MCF 10A (cell line): ENCODE data around the gene JAKMIP2. TPM values are rescaled to one million over a fixed set of nuclear protein-coding genes. Genes with fewer than 3 reads are reported as not detected.
A peak's percentile ranks its signal among the peaks of the same experiment; 100 is the strongest.

Source experiments
- BruUV-seq: library from RNA; stranded (reverse); fragments of 400-500 nt; replicated peaks from 2 replicates; lab custom pipeline; 2021; lab: Mats Ljungman, UMichigan
- CTCF ChIA-PET: fragments of 300-600 bp; sonication (Branson Sonifier 250); formaldehyde crosslinking; extraction: SDS; loops from one replicate; lab custom pipeline; 2021; ENCODE audit warnings: antibody characterized with exemption, inconsistent platforms; lab: Yijun Ruan, JAX
- POLR2A ChIA-PET: fragments of 300-600, 350-650 bp; sonication (Branson Sonifier 250); formaldehyde crosslinking; extraction: SDS; loops from one replicate; lab custom pipeline; 2020; ENCODE audit warnings: antibody characterized with exemption, inconsistent platforms; lab: Yijun Ruan, JAX
- DNase-seq: peaks from one replicate; pipeline ENCODE4 v3.0.0-alpha.2; 2018; ENCODE audit not compliant: unreplicated experiment
- H3K27ac Mint-ChIP-seq: one replicate; pipeline ENCODE4 v1.8.0; 2022; ENCODE audit warnings: mild to moderate bottlenecking, low read depth, mixed read lengths; ENCODE audit not compliant: unreplicated experiment
- H3K27me3 Mint-ChIP-seq: one replicate; pipeline ENCODE4 v1.8.0; 2022; ENCODE audit warnings: mixed read lengths; ENCODE audit not compliant: insufficient read depth, unreplicated experiment
- H3K36me3 Mint-ChIP-seq: one replicate; pipeline ENCODE4 v1.8.0; 2022; ENCODE audit warnings: mild to moderate bottlenecking, moderate library complexity, mixed read lengths; ENCODE audit not compliant: insufficient read depth, unreplicated experiment
- H3K4me1 Mint-ChIP-seq: one replicate; pipeline ENCODE4 v1.8.0; 2022; ENCODE audit warnings: mixed read lengths; ENCODE audit not compliant: insufficient read depth, unreplicated experiment
- H3K4me3 Mint-ChIP-seq: one replicate; pipeline ENCODE4 v1.8.0; 2022; ENCODE audit warnings: mild to moderate bottlenecking, moderate library complexity, mixed read lengths; ENCODE audit not compliant: unreplicated experiment
- H3K9me3 Mint-ChIP-seq: one replicate; pipeline ENCODE4 v1.8.0; 2022; ENCODE audit warnings: mixed read lengths; ENCODE audit not compliant: unreplicated experiment
- CTCF ChIP-seq: fragments of 200-600 bp; IDR thresholded peaks from one replicate; pipeline ENCODE4 v1.8.0; 2022; ENCODE audit warnings: antibody characterized with exemption, mild to moderate bottlenecking; ENCODE audit not compliant: unreplicated experiment
- intact Hi-C: fragments of 100-400 bp; cut with micrococcal nuclease; formaldehyde crosslinking; loops from 2 replicates; pipeline ENCODE4 v1.14.1; 2022
- total RNA-seq: library from RNA; stranded (reverse); gene quantifications from 2 replicates; pipeline ENCODE4 v1.2.3, GENCODE V29; 2022

The JAKMIP2 gene
- total RNA-seq, 1 experiment from 2014 or later, result not detected

DNA sequence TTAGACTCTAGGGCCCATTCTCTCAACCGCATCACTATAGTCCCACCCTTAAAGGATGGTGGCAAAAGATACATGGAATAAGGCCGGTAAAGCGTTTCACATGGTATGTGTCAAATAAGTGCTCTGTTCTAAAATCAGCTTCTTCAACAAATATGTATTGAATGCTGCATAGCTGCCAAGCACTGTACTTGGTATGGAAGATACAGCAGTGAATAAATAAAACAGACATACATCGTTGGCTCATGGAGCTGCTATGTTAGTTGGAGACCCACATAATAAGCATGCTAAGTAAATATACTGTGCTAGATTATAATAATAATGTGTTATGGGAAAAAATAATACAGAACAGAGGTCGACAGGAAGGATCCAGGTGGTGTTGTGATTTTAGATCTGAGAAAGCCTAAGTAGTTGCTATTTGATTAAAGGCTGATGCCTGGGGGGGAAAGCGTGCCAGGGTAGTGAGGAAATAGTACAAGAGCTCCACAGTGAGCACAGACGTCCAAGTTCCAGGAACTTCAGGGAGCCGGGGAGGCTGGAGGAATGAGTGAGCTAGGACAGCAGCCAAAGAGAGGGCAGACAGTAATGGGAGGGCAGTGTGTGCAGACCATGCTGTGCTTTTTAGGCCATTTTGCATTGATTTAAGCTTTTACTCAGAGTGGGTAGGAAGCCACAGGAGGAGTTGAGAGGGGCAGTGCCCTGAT, 93.7 kb downstream of the JAKMIP2 start:
- H3K36me3 Mint-ChIP-seq, result no peaks in the 10 kb centered on the region
- intact Hi-C loops, result no loop called here

DNA sequence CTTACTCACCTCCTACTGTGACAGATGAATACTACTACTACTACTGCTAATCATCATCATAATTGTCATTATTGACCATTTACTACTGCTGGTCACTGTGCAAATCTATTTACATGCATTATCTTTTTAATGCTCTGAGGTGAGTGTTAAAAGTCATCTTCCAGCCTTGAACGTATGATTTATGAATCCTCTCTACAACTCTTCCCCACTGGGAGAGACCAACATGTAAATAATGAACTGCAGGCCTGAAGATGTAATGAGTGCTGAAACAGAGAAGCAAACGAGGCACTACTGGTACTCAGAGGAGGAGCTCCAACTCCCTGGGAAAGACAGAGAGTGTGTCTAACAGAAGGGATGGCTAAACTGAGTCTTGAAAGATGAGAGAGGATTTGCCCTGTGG, 95.4 kb downstream of the JAKMIP2 start:
- DNase-seq, result no peak
- no peaks in the 10 kb centered on the region for H3K36me3 Mint-ChIP-seq
- H3K4me3 Mint-ChIP-seq, result no peak overlapping the region
- CTCF ChIA-PET, result no interaction called here
- POLR2A ChIA-PET, result no interaction called here
- no peaks in the 10 kb centered on the region for H3K9me3 Mint-ChIP-seq
- H3K4me1 Mint-ChIP-seq, result no peaks in the 10 kb centered on the region
- peaks cover 39% of the 10 kb centered on the region for H3K27me3 Mint-ChIP-seq
- intact Hi-C loops, result no loop called here
- no TSS peak for BruUV-seq
- no peak for TF ChIP-seq CTCF
- no peak overlapping the region for H3K27ac Mint-ChIP-seq

More for the DNA sequence above, 93.7 kb downstream of the JAKMIP2 start:
- no peaks in the 10 kb centered on the region for H3K9me3 Mint-ChIP-seq
- H3K27me3 Mint-ChIP-seq, result peaks cover 49% of the 10 kb centered on the region
- DNase-seq, result peak; percentile 38
- no TSS peak for BruUV-seq
- ChIA-PET POLR2A (interaction anchor here (1.7 kb wide), 1 partner anchor 9 kb away, joined by 4 read pairs; no protein-coding TSS in a partner anchor), CTCF (interaction anchor here (0.6 to 5.6 kb wide), 6 partner anchors 9 to 955 kb away, joined by 3 to 50 read pairs (median 4); no protein-coding TSS in a partner anchor)
- H3K27ac Mint-ChIP-seq, result no peak overlapping the region
- H3K4me1 Mint-ChIP-seq, result no peaks in the 10 kb centered on the region
- no peak for TF ChIP-seq CTCF
- H3K4me3 Mint-ChIP-seq, result no peak overlapping the region

DNA sequence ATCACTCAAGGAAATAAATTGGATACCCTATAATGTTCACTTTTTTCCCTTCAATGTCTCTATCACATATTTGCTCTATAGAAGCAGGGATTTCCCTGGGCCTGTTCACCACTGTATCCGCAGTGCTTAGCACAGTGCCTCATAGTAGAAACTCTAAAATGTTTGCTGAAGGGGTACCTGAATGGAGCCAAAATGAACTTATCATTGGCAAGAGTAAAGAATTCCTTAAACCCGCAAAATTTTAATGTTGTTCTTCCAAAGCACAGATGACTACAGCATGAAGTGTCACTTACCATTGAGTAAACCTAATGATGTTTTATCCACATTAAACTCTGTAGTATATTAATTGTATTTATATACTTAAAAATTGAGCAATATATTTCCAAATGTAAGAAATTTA, 96.1 kb downstream of the JAKMIP2 start:
- ChIA-PET CTCF (no interaction called here), POLR2A (no interaction called here)
- Mint-ChIP-seq H3K36me3 (no peaks in the 10 kb centered on the region), H3K27ac (no peak overlapping the region), H3K27me3 (peaks cover 39% of the 10 kb centered on the region), H3K9me3 (no peaks in the 10 kb centered on the region), H3K4me1 (no peaks in the 10 kb centered on the region), H3K4me3 (no peak overlapping the region)
- no peak for TF ChIP-seq CTCF
- intact Hi-C loops, result no loop called here
- no peak for DNase-seq
- BruUV-seq, result no TSS peak

DNA sequence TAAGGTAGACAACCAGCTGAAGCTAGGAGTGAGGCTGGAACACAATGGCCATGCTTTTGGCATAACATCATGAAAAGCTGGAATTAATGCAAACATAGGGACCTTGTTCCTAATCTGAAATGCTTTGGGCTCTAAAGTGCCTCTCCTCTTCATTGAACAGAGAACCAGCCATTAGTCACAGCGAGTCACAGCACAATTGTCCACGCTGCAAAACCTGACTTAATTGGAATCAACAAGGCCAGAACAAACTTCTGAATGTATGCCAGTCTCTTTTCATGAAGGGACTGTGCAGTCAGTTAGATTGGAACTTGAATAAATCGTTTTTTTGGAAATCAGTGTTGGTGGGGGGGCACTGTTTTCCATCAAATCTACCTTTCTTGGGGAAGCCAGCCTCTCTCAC, 96.5 kb downstream of the JAKMIP2 start:
- Mint-ChIP-seq H3K36me3 (no peaks in the 10 kb centered on the region), H3K27ac (no peak overlapping the region), H3K4me3 (no peak overlapping the region), H3K27me3 (peaks cover 41% of the 10 kb centered on the region), H3K9me3 (no peaks in the 10 kb centered on the region), H3K4me1 (no peaks in the 10 kb centered on the region)
- intact Hi-C loops, result no loop called here
- POLR2A ChIA-PET, result no interaction called here
- no peak for TF ChIP-seq CTCF
- BruUV-seq, result no TSS peak
- peak; percentile 60 for DNase-seq
- CTCF ChIA-PET, result interaction anchor here (0.5 to 1.3 kb wide), 2 partner anchors 58 to 796 kb away, joined by 3 to 7 read pairs; no protein-coding TSS in a partner anchor
